HG03103 (cell line): ENCODE measurements around the gene TAL2.

Experiments used
- ATAC-seq: cut with Tn5 transposase; IDR thresholded peaks from one replicate; pipeline ENCODE4 v1.9.1; 2021; ENCODE audit warnings: low read depth; ENCODE audit not compliant: unreplicated experiment

Gene TAL2

DNA sequence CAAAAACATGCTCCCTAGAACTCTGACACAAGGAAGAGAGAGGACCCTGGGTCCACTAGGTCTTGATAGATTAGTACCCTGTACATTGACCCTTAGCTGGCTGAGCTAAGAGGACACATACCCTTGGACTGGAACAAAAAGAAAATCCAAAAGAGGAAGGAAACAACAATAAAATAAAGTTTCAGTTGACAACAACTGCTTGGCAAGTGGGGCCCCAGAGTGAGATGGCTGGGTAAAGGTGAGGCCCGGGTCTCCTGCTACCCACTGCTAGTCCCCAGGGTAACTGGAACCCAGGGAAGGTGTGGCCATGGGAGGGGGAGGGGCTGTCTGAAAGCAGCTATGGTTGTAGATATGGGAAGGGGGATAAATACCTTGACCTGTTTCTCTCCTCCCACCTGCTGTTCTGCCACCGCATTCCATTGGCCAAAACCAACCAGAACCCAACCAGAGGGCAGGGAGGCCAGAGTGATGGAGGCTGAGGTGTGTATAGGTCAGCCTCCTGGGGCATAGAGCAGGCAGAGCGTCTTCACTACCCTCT, 11.7 kb downstream of the TAL2 start:
- no peak for ATAC-seq

DNA sequence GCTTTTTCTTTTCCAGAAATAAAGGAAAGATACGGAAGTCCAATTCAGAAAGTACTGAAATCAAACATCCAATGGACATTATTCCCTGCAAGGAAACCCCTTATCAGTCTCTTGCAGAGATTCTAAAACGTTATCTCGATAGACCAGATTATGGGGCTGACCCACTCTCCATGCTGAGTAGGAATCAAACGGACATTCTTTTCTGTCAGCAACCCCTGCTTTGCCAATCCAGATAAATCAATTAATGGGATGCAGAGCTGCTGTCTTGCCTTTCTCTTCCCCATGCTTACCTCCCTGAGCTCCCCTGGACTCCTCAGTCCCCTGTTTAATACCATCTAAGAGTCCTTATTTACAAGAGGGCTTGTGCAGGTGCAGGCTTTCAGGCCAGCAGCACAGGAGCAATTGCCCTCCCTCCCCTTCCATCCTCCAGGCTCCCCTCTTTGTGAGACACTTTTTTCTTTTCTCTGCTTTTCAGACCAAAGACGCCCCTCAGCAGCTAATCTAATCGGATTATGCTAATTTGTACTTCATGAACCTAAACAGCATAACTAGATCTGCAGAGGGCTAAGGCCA, 14.2 kb downstream of the TAL2 start:
- no peak for ATAC-seq

DNA sequence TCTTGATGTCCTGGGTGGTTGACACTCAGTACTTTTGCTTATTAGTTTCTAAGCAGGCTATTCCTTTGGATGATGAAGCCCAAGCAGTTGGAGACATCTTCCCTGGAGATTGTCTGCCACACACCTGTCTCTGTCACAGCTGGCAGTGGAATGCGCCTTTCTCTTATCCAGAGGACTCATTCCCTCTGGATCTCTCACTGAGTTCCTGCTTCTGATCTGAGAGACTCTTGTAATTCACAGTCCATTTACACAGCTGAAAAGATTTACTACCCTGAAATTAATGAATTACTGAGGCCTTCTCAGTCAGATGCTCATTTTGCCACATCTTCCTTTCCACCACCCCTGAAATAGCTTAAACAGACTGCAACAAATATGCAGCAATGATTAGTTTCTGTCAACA, 15.9 kb downstream of the TAL2 start:
- no peak for ATAC-seq

DNA sequence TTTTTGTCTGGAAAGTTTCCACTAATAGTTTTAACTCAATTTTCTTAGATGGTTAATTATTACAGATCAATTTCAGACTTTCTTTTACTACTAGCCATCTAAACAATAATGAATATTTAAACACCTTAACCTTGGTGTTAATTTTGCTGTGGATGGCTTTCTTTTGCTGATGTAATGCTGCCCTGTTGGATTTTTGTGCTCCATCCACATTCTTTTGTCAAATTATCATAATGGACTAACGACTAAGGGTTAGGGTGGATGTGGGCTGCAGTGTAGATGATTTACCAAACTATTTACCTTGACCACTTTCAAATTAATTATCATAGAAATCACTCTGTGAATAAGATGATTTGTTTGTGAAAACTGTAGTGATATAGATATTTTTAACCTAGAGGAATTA, 16.5 kb downstream of the TAL2 start:
- no peak for ATAC-seq

DNA sequence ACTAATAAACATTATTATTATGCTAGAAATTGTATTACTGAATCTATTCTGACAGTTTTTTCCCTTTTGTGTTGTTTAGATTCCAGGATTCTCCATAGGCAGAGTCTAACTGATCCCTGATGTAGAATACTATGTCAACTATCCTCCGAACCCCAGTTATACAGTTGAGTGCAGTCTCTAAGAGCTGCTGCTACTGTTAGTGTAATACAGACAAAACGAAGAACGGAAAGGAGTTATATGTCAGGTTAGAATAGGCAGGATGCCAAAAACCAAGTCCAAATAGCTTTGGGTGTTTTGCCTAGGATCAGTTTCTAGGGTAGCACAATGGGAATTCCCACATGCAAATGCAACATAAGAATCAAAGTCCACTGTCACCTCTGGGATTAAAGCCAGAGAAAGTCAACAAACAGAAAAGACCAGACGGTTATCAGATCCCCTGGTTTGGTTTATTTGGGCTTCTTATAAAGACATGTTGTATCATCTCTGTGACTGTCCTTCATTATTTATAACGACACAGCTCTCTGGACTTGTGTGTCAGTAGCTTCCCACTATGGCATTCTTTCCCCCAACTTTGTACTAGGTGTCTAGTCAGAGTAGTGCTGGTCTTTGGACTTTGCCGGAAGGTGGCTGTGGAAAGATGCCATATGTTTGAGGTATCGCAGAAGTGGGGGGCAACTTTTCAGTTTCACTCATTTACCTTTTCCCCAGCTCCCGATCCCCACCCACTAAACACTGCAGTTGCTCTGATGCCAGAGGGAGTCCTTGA, 17.2 kb downstream of the TAL2 start:
- ATAC-seq: no peak

DNA sequence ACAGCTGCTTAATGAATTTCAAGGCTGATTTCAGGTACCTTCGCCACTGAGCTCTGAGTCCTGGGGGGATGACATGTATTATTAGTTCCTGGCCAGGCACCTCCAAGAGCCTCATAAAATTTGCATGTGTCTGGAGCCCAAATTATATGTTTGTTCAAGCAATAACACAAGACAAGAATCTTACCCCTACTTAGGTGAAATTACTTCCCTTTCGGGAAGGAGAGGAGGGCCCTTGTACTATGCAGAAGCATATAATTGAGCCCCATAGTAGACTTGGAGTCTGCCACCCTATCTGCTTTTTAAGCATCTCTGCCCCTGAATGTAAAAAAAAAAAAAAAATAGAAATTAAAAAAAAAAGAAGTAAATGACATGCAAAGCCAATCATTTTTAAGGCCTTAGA, 19.1 kb downstream of the TAL2 start:
- no peak for ATAC-seq

DNA sequence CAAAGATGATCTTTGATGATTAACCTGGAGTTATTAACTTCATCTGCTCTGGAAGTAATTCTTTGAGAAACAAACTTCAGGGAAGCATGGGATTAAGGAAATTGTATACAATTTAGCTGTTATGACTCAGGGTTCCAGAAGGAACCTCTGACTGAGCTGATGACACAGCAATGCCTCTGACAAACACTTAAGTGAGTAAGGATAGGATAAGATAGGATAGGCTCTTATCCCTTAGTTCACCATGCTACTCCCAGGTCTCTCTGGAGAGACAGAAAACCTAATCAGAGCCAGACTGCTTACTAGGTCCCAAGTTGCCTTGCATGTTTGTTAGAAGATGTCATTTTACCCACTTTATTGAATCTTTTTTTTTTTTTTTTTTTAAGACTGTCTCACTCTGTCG, 19.5 kb downstream of the TAL2 start:
- ATAC-seq: no peak

DNA sequence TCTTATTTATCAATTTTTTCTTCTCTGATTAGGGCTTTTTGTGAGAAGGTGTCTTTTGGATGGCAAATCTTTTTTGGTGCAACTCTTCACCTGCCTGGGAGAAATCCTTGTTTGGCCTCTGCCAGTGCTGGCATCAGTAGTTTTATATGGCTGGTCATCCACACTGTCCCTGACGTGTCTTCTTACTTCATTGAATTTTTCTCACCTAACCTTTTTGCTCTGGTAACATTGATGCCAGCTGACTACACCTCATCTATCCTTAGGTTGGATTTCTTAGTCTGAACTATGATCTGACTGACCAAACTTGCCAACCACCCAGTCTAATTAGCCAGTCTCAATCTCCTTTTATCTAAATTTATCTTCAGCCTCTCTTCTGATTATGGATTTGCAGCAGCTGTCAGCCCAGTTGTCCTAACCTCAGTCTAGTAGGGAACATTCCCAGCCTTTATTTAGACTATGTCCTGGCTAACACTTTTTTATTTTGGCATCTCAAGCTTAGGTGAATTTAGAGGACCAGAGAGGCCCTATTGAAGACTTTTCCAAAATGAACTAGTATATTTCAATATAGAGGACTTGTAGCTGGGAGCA, 21.5 kb downstream of the TAL2 start:
- no peak for ATAC-seq

DNA sequence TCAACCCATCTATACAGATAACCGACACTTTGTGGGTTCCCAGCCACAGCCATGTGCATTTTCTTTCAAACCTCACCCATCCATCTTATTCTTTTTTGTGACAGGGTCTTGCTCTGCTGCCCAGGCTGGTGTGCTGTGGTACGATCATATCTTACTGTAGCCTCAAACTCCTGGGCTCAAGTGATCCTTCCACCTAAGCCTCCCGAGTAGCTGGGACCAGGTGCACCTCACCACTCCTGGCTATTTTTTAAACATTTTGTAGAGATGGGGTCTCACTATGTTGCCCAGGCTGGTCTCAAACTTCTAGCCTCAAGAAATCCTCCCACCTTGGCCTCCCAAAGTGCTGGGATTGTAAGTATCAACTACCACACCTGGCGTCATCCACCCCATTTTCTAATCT, 24.7 kb downstream of the TAL2 start:
- ATAC-seq: no peak

DNA sequence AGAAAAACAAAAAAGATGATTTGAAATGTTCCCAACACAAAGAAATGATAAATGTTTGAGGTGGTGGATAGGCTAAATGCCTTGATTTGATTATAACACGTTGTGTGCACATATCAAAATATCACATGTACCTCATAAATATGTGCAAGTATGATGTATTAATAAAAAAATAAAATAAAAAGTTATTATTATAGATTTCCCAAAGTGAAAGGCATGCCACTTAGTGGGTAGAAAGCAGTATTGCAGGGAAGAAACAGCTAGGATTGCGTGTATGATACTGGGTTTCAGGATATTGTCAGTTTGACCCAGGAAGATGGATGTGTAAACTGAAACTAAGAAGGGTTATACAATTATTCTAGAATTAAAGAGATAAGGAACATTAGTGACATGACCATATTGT, 28.5 kb downstream of the TAL2 start:
- no peak for ATAC-seq

DNA sequence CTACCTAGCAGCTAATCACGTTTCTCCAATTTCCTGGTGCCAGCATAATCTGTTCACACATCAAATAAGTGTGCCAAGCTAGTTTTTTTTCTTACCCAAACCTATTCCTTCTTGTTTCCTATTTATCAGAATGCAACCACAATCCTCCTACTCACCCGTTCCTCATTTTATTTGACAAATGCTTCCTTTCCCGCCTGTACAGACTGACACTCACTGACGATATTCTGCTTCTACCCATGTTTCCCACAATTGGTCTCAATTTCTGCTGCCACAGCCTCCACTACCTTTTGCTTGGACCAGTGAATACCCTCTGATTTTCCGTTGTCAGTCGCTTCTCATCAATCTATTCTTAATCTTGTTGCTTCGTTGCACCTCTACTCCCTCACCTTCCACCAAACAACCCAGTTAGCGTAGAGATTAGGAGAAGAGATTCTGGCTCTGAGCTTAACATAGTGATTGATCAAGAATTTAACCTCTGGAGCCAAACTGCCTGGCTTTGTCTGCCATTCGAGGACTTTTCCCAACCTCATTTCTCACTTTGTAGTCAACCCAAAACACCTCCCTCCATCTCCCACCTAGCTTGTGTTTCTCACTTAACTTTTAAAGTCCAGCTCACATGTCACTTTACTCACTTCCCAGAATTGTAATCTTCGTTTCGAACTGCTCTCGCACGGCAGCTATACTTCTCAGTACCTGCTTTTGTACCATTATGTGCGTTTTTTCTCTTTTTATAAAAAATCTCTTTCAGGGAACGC, 31.4 kb downstream of the TAL2 start:
- peak; percentile 25 for ATAC-seq

DNA sequence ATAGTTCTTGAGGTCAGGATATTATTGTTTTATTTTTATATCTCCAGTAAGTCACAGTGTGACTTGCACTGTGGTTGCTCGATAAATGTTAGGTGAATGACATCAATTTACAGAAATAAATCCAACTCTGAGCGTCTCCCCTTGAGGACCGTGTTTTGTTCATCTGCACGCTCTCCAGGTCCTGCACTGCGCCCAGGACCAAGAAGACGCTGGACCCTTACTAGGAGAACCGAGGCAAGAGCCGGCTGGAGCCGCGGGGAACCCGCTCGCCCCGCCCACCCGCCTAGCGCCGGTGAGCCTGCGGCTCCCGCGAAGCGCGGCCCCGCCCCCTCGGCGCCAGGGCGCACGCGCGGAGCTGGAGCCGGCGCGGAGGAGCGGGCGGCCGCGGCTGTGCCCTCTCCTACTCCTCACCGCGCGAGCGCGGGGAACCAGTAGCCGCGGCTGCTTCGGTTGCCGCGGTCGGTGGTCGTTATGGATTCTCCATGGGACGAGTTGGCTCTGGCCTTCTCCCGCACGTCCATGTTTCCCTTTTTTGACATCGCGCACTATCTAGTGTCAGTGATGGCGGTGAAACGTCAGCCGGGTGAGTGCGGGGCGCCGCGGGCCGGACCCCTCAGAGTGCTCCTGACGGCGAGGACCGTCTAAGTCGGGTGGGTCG, 32.1 kb downstream of the TAL2 start, which contains the start of gene TMEM38B:
TSS of gene TMEM38B (plus strand) at position 352 of the 658 bp plus-strand sequence. CDS start at position 472, 120 bp downstream.
- ATAC-seq: peak; percentile 61

DNA sequence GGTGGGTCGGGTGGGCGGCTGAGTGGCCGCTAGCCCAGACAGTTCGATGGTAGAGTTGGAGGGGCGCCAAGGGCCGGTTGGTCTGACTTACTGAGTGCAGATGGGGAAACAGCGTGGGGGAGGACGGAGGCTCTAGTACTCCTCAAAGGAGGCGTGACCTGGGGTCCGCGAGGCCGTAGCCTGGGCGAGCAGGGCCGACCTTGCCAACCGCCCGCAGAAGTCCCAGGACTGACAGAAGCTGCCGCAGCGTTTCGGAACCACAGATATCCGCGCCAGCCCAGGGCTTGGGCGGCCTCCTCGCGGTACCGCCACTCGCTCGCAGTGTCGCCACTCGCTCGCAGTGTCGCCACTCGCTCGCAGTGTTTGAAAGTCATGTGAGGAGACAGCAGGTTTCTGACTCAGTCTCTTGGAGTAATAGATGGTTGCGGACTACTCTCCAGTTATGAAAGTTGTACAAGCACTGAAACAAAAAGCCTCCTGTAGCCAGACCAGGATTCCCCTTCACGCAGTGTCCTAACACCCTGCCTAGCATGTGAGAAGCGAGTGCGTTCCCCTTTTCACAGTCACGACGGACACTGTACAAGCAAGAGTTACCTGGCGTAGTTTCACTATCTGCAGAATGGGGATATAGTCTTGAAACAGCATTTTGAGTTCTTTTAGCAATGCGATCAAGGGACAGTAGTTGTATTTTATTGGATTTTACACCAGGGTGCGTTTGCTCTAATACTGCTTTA, 32.8 kb downstream of the TAL2 start:
- peak; percentile 53 for ATAC-seq

DNA sequence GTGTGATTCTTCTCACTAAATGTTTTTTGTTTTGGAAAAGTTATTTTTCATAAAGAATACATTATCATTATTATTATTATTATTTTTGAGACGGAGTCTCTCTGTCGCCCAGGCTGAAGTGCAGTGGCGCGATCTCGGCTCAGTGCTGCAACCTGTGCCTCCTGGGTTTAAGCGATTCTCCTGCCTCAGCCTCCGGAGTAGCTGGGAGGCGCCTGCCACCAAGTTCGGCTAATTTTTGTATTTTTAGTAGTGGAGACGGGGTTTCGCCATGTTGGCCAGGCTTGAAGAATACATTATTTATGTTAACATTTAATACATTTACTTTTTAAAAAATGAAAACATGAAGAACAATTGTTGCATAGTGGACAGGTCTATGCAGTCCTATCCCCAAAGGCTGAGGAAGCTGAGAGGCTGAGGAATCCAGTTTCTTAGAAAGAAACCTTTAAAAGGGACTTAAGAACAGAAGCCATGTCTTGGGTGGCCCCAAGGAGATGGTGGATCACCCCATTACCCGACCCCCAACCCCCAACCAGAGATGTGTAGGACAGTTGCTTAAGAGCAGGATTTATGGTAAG, 34.0 kb downstream of the TAL2 start:
- ATAC-seq: no peak

DNA sequence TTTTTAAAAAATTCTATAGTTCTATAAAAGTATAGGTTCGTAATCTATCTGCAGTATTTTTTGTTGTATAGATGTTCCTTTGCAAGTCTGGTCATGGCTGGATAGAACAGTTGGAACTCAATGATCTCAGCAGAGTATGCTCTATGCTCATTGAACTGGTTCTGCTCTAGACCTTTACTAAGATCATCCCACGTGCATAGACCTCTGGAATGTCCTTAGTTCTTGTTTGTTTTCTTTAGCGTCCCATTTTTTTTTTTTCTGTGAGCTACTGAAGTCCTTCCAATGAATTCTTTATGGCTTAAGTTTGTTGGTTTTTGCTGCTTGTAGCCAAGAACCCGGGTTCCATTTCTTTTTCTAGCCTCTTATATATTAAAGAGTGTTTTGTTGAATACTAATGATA, 35.6 kb downstream of the TAL2 start:
- ATAC-seq: no peak

DNA sequence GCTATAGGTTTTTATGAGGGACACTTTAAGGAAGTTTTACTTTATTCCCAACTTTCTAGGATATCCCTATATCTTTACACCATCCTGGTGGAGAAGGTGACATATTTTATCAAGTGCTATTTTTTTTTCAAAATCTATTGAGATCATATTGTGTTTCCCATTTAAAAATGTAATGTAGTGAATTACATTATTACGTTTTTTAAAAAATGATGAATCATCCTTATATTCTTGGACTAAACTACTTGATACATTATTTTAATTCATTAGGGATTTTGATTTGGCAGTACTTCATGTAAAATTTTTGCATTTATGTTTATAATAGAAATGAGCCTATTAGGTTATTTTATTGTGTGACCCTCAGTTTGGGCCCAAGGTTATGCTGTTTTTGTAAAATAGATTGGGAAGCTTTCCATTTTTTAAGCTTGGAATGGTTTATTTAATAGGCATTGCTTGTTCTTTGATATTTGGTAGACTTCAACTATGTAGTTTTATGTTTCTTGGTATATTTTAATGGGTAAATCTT, 36.2 kb downstream of the TAL2 start:
- ATAC-seq: no peak

DNA sequence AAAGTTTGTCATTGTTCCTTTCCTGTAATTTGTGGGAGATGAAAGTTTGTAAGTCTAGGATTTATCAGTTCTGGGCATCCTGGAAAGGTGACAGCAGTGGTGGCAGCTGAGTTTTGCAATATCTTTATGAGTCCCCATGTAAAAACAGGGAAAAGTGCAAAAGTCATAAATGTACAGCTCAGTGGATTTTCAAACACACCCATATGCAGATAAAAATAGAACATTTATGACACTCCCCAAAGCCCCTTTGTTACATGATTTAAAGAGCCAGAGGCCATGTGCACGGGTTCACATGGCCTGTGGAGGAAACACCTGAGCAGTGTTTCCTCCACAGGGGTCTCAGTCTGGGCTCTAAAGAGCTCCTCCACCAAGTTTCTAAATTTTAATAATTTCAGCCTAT, 38.4 kb downstream of the TAL2 start:
- ATAC-seq: no peak

DNA sequence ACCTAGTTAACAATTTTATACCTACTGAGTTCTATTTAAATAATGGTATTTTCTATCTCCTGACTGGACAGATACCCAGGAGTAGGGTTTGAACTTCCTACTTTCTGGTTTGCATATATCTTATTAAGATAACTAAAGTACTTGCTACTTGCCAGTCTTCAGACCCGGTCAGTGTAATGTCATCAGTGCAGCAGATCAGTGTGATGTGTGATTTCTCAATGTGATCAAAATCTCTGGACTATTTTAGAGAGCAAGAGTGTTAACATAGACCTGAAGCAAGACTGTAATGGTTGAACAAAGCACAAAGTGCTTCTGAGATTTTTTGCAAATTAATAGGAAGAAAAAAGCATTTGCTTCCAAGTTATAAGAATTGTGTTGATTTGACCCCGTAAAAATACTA, 38.9 kb downstream of the TAL2 start:
- ATAC-seq: no peak

DNA sequence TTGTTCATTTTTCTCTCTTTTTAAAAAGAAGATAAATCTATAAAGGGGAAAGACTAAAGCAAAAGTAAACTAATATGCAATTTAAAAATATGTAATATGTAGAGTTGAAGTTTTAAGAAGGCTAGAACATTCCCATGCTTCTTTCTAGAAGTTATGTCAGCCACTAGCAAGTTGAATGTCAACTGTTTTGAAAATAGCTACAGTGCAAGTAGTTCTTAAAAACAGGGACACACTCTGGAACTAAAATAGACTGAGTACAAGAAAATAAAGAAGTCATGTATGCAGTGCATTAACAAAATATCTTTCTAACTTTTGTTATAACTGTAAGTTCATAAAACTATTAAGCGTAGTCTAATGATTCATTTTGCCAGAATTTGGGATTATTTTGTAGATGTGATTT, 40.0 kb downstream of the TAL2 start:
- no peak for ATAC-seq
